Skeletal muscle satellite cell (primary cell): Measurements from ENCODE around the gene FIZ1. TPM values are rescaled to one million over a fixed set of nuclear protein-coding genes. Genes with fewer than 3 reads are reported as not detected.

Source experiments
- H3K27me3 ChIP-seq: 2 replicates; pipeline ENCODE4 v1.7.0; 2013; ENCODE audit warnings: low read length; ENCODE audit not compliant: control insufficient read depth, insufficient read depth
- H3K36me3 ChIP-seq: 2 replicates; pipeline ENCODE4 v1.7.0; 2013; ENCODE audit warnings: mild to moderate bottlenecking, control low read depth, low read length; ENCODE audit not compliant: insufficient read depth
- H3K4me1 ChIP-seq: 2 replicates; pipeline ENCODE4 v1.7.0; 2013; ENCODE audit warnings: low read length; ENCODE audit not compliant: control insufficient read depth, insufficient read depth
- H3K4me2 ChIP-seq: 2 replicates; pipeline ENCODE4 v1.7.0; 2013; ENCODE audit warnings: mild to moderate bottlenecking, low read length
- H3K4me3 ChIP-seq: 2 replicates; pipeline ENCODE4 v1.7.0; 2013; ENCODE audit warnings: low read length
- H3K9ac ChIP-seq: 2 replicates; pipeline ENCODE4 v1.7.0; 2013; ENCODE audit warnings: mild to moderate bottlenecking, low read depth, low read length, moderate library complexity
- H3K9me3 ChIP-seq: replicated peaks from 2 replicates; pipeline ENCODE4 v1.7.0; 2013; ENCODE audit warnings: mild to moderate bottlenecking, control low read depth, low read length
- total RNA-seq: library from RNA; depleted of rRNA; stranded (reverse); fragments of >200 nt; gene quantifications from 2 replicates; pipeline ENCODE4 v1.2.3, GENCODE V29; 2012; rRNA removed

The FIZ1 gene, protein sequence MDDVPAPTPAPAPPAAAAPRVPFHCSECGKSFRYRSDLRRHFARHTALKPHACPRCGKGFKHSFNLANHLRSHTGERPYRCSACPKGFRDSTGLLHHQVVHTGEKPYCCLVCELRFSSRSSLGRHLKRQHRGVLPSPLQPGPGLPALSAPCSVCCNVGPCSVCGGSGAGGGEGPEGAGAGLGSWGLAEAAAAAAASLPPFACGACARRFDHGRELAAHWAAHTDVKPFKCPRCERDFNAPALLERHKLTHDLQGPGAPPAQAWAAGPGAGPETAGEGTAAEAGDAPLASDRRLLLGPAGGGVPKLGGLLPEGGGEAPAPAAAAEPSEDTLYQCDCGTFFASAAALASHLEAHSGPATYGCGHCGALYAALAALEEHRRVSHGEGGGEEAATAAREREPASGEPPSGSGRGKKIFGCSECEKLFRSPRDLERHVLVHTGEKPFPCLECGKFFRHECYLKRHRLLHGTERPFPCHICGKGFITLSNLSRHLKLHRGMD
- 1.3 and 1.5 TPM in 2 replicates for total RNA-seq

- H3K36me3 ChIP-seq, result peaks cover 26% of the 10 kb centered on the region
- no peaks in the 10 kb centered on the region for H3K27me3 ChIP-seq
- no peaks in the 10 kb centered on the region for H3K9me3 ChIP-seq
- H3K9ac ChIP-seq, result peak within 1 kb of the TSS; percentile 95
- H3K4me2 ChIP-seq, result peak within 1 kb of the TSS; percentile 95
- H3K4me3 ChIP-seq, result peak within 1 kb of the TSS; percentile 100
- H3K4me1 ChIP-seq, result peaks cover 16% of the 10 kb centered on the region
Observed at GRCh38 chr19:55599468-55599841, at the start of gene FIZ1. Gene FIZ1 (minus strand): TSS chr19:55599517. CDS start chr19:55597865, 1,652 bp downstream.

GRCh38 chr19:55648585-55649267 is 49.4 kb upstream of the FIZ1 start:
- H3K27me3 ChIP-seq, result no peaks in the 10 kb centered on the region
- peaks cover 21% of the 10 kb centered on the region for H3K36me3 ChIP-seq
- H3K9ac ChIP-seq, result peak overlapping the region; percentile 86
- peak overlapping the region; percentile 99 for H3K4me2 ChIP-seq
- H3K4me3 ChIP-seq, result peak overlapping the region; percentile 92
- H3K9me3 ChIP-seq, result no peaks in the 10 kb centered on the region
- H3K4me1 ChIP-seq, result peaks cover 32% of the 10 kb centered on the region

DNA sequence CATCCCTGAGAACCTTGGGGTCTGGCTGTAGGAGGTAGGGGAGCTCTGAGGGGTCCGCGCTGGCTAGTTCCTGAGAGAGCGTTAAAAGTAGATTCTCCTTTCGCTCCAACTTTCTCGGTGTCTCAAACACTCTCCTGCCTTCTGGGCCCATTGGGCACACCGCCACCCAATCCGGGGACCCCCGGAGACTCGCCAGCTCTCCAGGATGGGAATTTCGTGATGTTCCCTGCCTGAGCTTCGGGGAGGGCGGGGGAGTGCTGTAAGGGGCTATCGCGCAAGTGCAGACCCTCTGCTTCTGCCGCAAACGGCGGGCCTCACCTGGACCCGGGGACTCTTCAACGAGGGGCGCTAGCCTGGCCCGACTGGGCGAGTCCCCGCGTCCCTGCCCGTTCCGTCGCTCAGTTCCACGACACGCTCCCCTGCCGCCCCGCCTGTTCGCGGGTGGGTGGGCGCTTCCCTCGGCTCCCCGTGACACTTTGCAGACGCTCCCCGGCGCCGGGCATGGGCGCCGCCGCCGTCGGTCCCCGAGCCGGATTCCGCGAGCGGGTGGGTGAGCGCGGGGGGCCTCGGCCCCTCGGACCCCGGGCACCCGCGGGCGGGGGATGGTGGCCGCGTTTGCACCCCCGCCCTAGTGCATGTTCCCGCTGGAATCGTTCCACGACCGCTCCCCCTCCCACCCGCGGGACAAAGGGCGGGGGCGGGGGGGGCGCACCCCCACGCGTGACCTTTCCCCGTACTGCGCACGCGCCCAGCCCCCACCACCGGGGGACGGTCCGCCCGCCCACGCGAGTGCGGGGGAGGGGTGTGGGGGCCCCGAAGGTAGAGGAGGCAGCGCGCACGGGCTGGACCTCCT is 48.6 kb upstream of the FIZ1 start, which contains the start of gene CCDC106:
Gene CCDC106 (plus strand): TSS at position 481 of the 853 bp plus-strand sequence. CDS start 835 bp downstream, outside the sequence.
- H3K27me3 ChIP-seq, result no peaks in the 10 kb centered on the region
- H3K36me3 ChIP-seq, result peaks cover 21% of the 10 kb centered on the region
- peak within 1 kb of the TSS; percentile 99 for H3K4me2 ChIP-seq
- peak within 1 kb of the TSS; percentile 86 for H3K9ac ChIP-seq
- H3K4me3 ChIP-seq, result peak within 1 kb of the TSS; percentile 92
- H3K9me3 ChIP-seq, result no peaks in the 10 kb centered on the region
- peaks cover 35% of the 10 kb centered on the region for H3K4me1 ChIP-seq

- H3K4me1 ChIP-seq, result peaks cover 43% of the 10 kb centered on the region
- peak overlapping the region; percentile 92 for H3K4me3 ChIP-seq
- H3K9ac ChIP-seq, result peak overlapping the region; percentile 86
- peaks cover 18% of the 10 kb centered on the region for H3K36me3 ChIP-seq
- no peaks in the 10 kb centered on the region for H3K27me3 ChIP-seq
- no peaks in the 10 kb centered on the region for H3K9me3 ChIP-seq
- H3K4me2 ChIP-seq, result peak overlapping the region; percentile 99
Observed at GRCh38 chr19:55646889-55647731, 47.8 kb upstream of the FIZ1 start.

DNA sequence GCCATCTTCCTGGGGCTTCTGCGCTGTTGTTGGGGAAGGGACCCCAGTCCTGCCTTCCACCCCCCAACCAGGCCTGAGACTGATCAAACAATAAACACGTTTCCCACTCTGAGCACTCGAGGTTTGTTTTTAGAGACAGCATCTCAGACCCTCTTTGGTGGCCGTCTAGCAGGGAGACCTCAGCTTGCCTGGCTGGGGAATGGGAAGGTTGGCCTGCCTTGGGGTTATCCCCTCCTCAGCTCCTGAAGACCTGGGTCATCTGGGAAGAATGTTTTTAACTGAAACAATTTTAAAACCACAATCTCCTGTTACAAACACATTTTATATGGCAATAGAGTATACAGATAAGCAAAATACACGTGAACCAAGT is 46.2 kb upstream of the FIZ1 start:
- Histone ChIP-seq H3K9me3 (no peaks in the 10 kb centered on the region), H3K4me2 (peak overlapping the region; percentile 92), H3K27me3 (no peaks in the 10 kb centered on the region), H3K9ac (no peak overlapping the region), H3K4me3 (no peak overlapping the region), H3K4me1 (peaks cover 47% of the 10 kb centered on the region), H3K36me3 (peaks cover 12% of the 10 kb centered on the region)

DNA sequence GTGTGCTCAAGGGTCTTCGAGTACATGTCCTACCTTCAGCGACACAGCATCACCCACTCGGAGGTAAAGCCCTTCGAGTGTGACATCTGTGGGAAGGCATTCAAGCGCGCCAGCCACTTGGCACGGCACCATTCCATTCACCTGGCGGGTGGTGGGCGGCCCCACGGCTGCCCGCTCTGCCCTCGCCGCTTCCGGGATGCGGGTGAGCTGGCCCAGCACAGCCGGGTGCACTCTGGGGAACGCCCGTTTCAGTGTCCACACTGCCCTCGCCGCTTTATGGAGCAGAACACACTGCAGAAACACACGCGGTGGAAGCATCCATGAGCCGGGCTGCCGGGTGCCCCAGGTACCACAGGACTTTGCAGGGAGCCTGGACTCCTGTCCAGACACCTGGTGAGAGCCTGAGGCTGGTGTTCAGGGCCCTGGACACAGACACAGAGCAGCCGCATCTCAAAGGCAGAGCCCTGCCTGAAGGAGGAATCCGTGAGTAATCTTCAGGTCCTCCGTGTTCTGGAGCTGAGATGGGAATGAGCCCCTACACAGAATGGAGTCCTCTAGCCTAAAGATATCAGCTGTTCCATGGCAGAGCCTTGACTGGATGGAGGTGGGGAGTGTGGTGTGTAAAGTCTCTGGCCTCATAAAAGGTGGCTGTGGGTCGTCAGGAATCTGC is 45.7 kb upstream of the FIZ1 start:
- Histone ChIP-seq H3K9ac (peak overlapping the region; percentile 90), H3K27me3 (no peaks in the 10 kb centered on the region), H3K36me3 (peaks cover 12% of the 10 kb centered on the region), H3K4me3 (peak overlapping the region; percentile 94), H3K9me3 (no peaks in the 10 kb centered on the region), H3K4me2 (peak overlapping the region; percentile 92), H3K4me1 (peaks cover 52% of the 10 kb centered on the region)

- H3K4me1 ChIP-seq, result peaks cover 54% of the 10 kb centered on the region
Observed at GRCh38 chr19:55644191-55644833, 45.0 kb upstream of the FIZ1 start.

GRCh38 chr19:55643887-55644176 is 44.5 kb upstream of the FIZ1 start:
- peaks cover 12% of the 10 kb centered on the region for H3K36me3 ChIP-seq
- peak overlapping the region; percentile 94 for H3K4me3 ChIP-seq
- peak overlapping the region; percentile 90 for H3K9ac ChIP-seq
- no peaks in the 10 kb centered on the region for H3K27me3 ChIP-seq
- H3K4me2 ChIP-seq, result peak overlapping the region; percentile 92
- no peaks in the 10 kb centered on the region for H3K9me3 ChIP-seq
- H3K4me1 ChIP-seq, result peaks cover 49% of the 10 kb centered on the region

More at GRCh38 chr19:55644191-55644833, 45.0 kb upstream of the FIZ1 start:
- Histone ChIP-seq H3K4me3 (peak overlapping the region; percentile 94), H3K36me3 (peaks cover 12% of the 10 kb centered on the region), H3K27me3 (no peaks in the 10 kb centered on the region), H3K9ac (peak overlapping the region; percentile 90), H3K9me3 (no peaks in the 10 kb centered on the region), H3K4me2 (peak overlapping the region; percentile 92)

- H3K36me3 ChIP-seq, result peaks cover 12% of the 10 kb centered on the region
- H3K9me3 ChIP-seq, result no peaks in the 10 kb centered on the region
- H3K27me3 ChIP-seq, result no peaks in the 10 kb centered on the region
- peak within 1 kb of the TSS; percentile 90 for H3K9ac ChIP-seq
- peaks cover 46% of the 10 kb centered on the region for H3K4me1 ChIP-seq
- peak within 1 kb of the TSS; percentile 94 for H3K4me3 ChIP-seq
- H3K4me2 ChIP-seq, result peak within 1 kb of the TSS; percentile 92
Observed at GRCh38 chr19:55643003-55643886, 43.9 kb upstream of the FIZ1 start, which contains the start of gene ZNF581. Gene ZNF581 (plus strand): TSS chr19:55643649. CDS start chr19:55644572, 923 bp downstream.
